Activated T-cell treated with anti-CD3 and anti-CD28 coated beads, Interleukin-2, amount 50 U/mL, for 72 hours (primary cell): ENCODE measurements around the gene ZNF793. TPM values are rescaled to one million over a fixed set of nuclear protein-coding genes. Genes with fewer than 3 reads are reported as not detected.

ENCODE experiments used
- total RNA-seq, 2 donors: library from RNA; stranded (reverse); gene quantifications; one replicate each; pipeline ENCODE4 v1.2.3, GENCODE V29; 2022

The ZNF793 gene
- total RNA-seq, 2 donors from 2014 or later: 4.5 to 6.7 TPM

Other genes with a start within 250 kb of the ZNF793 start
- 1 to 10 TPM; 4.2 to 5.3 TPM for gene ZNF527, start 135.8 kb upstream of the ZNF793 start, total RNA-seq
- gene ZNF569, start 39.5 kb upstream of the ZNF793 start, total RNA-seq: 10 to 100 TPM in 1 of 2 donors, 1 to 10 TPM in 1; 9.8 to 16.1 TPM
- 1 to 10 TPM; 6.4 to 7.7 TPM for gene ZNF570, start 37.6 kb upstream of the ZNF793 start, total RNA-seq
- 1 to 10 TPM; 6.2 to 9.4 TPM for gene ZNF571, start 87.9 kb downstream of the ZNF793 start, total RNA-seq
- 1 to 10 TPM; 2.3 TPM for gene ZNF540, start 87.9 kb downstream of the ZNF793 start, total RNA-seq
- gene ZFP30, start 148.5 kb downstream of the ZNF793 start, total RNA-seq: 10 to 100 TPM; 11.1 to 13.3 TPM
- 10 to 100 TPM in 1 of 2 donors, 1 to 10 TPM in 1; 8.8 to 10.1 TPM for gene ZNF607, start 212.8 kb downstream of the ZNF793 start, total RNA-seq